Fibroblast of skin of right biceps (primary cell): ENCODE data around the gene NCKAP5.
A peak's percentile ranks its signal among the peaks of the same experiment; 100 is the strongest.
"Not testable (repeated sequence)": the region's sequence is repeated elsewhere in the genome, so short reads cannot be mapped to it uniquely, and the experiment has no call there.

ENCODE experiments used
- DNase-seq: peaks from one replicate; pipeline ENCODE4 v3.0.0-alpha.2; 2013

NCKAP5 gene

GRCh38 chr2:133492719-133493380 is 75.4 kb downstream of the NCKAP5 start:
- no peak for DNase-seq

- no peak for DNase-seq
These were observed 77.8 kb downstream of the NCKAP5 start for GRCh38 chr2:133490411-133490980.

- DNase-seq: peak; percentile 42
These were observed 78.4 kb downstream of the NCKAP5 start for GRCh38 chr2:133489641-133490410.

- DNase-seq: no peak
These were observed 79.1 kb downstream of the NCKAP5 start for GRCh38 chr2:133489146-133489545.

- DNase-seq: no peak
These were observed 81.5 kb downstream of the NCKAP5 start for GRCh38 chr2:133486771-133487191.

- DNase-seq: no peak
These were observed 82.4 kb downstream of the NCKAP5 start for GRCh38 chr2:133485868-133486267.

GRCh38 chr2:133484784-133485183 is 83.5 kb downstream of the NCKAP5 start:
- DNase-seq: no peak

- DNase-seq: peak; percentile 63
These were observed 84.2 kb downstream of the NCKAP5 start for GRCh38 chr2:133484106-133484505.

- DNase-seq: no peak
These were observed 85.1 kb downstream of the NCKAP5 start for GRCh38 chr2:133483181-133483580.

GRCh38 chr2:133480707-133481429 is 87.4 kb downstream of the NCKAP5 start:
- DNase-seq: no peak

GRCh38 chr2:133477616-133477990 is 90.7 kb downstream of the NCKAP5 start:
- DNase-seq: peak; percentile 38

GRCh38 chr2:133476931-133477615 is 91.2 kb downstream of the NCKAP5 start:
- peak; percentile 6 for DNase-seq

GRCh38 chr2:133476286-133476685 is 92.0 kb downstream of the NCKAP5 start:
- no peak for DNase-seq

- no peak for DNase-seq
These were observed 92.7 kb downstream of the NCKAP5 start for GRCh38 chr2:133475610-133476009.

GRCh38 chr2:133470446-133470845 is 97.8 kb downstream of the NCKAP5 start:
- DNase-seq: not testable (repeated sequence)

- DNase-seq: no peak
These were observed 105.5 kb downstream of the NCKAP5 start for GRCh38 chr2:133462811-133463210.

GRCh38 chr2:133461484-133461883 is 106.8 kb downstream of the NCKAP5 start:
- DNase-seq: no peak

GRCh38 chr2:133459590-133459989 is 108.7 kb downstream of the NCKAP5 start:
- peak; percentile 52 for DNase-seq

- DNase-seq: peak; percentile 47
These were observed 110.0 kb downstream of the NCKAP5 start for GRCh38 chr2:133458280-133458679.

GRCh38 chr2:133457861-133458260 is 110.4 kb downstream of the NCKAP5 start:
- no peak for DNase-seq

- DNase-seq: no peak
These were observed 111.3 kb downstream of the NCKAP5 start for GRCh38 chr2:133456971-133457370.

- DNase-seq: no peak
These were observed 112.1 kb downstream of the NCKAP5 start for GRCh38 chr2:133456156-133456555.

GRCh38 chr2:133453032-133453431 is 115.2 kb downstream of the NCKAP5 start:
- DNase-seq: no peak
